H9 (cell line): ENCODE measurements around the gene TENM4. TPM values are rescaled to one million over a fixed set of nuclear protein-coding genes. Genes with fewer than 3 reads are reported as not detected.

Source experiments
- DNase-seq: peaks from one replicate; pipeline ENCODE4 v3.0.0-alpha.2; 2017
- H2AFZ ChIP-seq: one replicate; pipeline ENCODE4 v1.6.1; 2013; ENCODE audit warnings: mild to moderate bottlenecking, low read length, control low read depth, moderate library complexity
- H2AK5ac ChIP-seq: 2 replicates; pipeline ENCODE4 v1.6.1; 2013; ENCODE audit warnings: low read length, control low read depth, mixed read lengths; ENCODE audit not compliant: insufficient read length
- H2BK120ac ChIP-seq: one replicate; pipeline ENCODE4 v1.6.1; 2013; ENCODE audit warnings: low read depth, mild to moderate bottlenecking, low read length, control low read depth, inconsistent platforms; ENCODE audit not compliant: poor library complexity, severe bottlenecking
- H2BK12ac ChIP-seq: 2 replicates; pipeline ENCODE4 v1.6.1; 2013; ENCODE audit warnings: low read length, control low read depth, mixed read lengths, low read depth; ENCODE audit not compliant: insufficient read length
- H2BK15ac ChIP-seq: 2 replicates; pipeline ENCODE4 v1.6.1; 2013; ENCODE audit warnings: low read depth, low read length, control low read depth
- H2BK20ac ChIP-seq: one replicate; pipeline ENCODE4 v1.6.1; 2013; ENCODE audit warnings: low read depth, mild to moderate bottlenecking, low read length, control low read depth, inconsistent platforms; ENCODE audit not compliant: poor library complexity, severe bottlenecking
- H2BK5ac ChIP-seq: 2 replicates; pipeline ENCODE4 v1.6.1; 2013; ENCODE audit warnings: low read length, control low read depth, mixed read lengths; ENCODE audit not compliant: insufficient read length
- H3K14ac ChIP-seq: 2 replicates; pipeline ENCODE4 v1.6.1; 2013; ENCODE audit warnings: low read length, control low read depth; ENCODE audit not compliant: insufficient read depth
- H3K18ac ChIP-seq: 2 replicates; pipeline ENCODE4 v1.6.1; 2013; ENCODE audit warnings: low read depth, mild to moderate bottlenecking, mixed read lengths, low read length, control low read depth; ENCODE audit not compliant: insufficient read length
- H3K23ac ChIP-seq: 2 replicates; pipeline ENCODE4 v1.6.1; 2013; ENCODE audit warnings: low read length, control low read depth, mixed read lengths, low read depth; ENCODE audit not compliant: insufficient read length
- H3K23me2 ChIP-seq: 2 replicates; pipeline ENCODE4 v1.6.1; 2013; ENCODE audit warnings: low read depth, mild to moderate bottlenecking, mixed read lengths, low read length, control low read depth; ENCODE audit not compliant: insufficient read length, poor library complexity, severe bottlenecking
- H3K27ac ChIP-seq: 2 replicates; pipeline ENCODE4 v1.5.1; 2013; ENCODE audit warnings: low read length, control low read depth, mixed read lengths, low read depth; ENCODE audit not compliant: insufficient read length
- H3K27me3 ChIP-seq: 2 replicates; pipeline ENCODE4 v1.6.1; 2013; ENCODE audit warnings: low read length, control low read depth, inconsistent platforms; ENCODE audit not compliant: insufficient read depth
- H3K4ac ChIP-seq: 2 replicates; pipeline ENCODE4 v1.6.1; 2013; ENCODE audit warnings: low read depth, mild to moderate bottlenecking, control low read depth, inconsistent platforms, low read length, moderate library complexity
- H3K4me1 ChIP-seq: 2 replicates; pipeline ENCODE4 v1.6.1; 2013; ENCODE audit warnings: low read length, control low read depth, inconsistent platforms; ENCODE audit not compliant: insufficient read depth
- H3K4me2 ChIP-seq: 2 replicates; pipeline ENCODE4 v1.6.1; 2013; ENCODE audit warnings: low read length, control low read depth, mixed read lengths; ENCODE audit not compliant: insufficient read length, insufficient read depth
- H3K56ac ChIP-seq: 2 replicates; pipeline ENCODE4 v1.6.1; 2013; ENCODE audit warnings: low read depth, mild to moderate bottlenecking, mixed read lengths, low read length, control low read depth; ENCODE audit not compliant: insufficient read length
- H3K79me1 ChIP-seq: 2 replicates; pipeline ENCODE4 v1.6.1; 2013; ENCODE audit warnings: low read depth, mild to moderate bottlenecking, moderate library complexity, low read length, control low read depth, inconsistent platforms; ENCODE audit not compliant: insufficient read depth, poor library complexity, severe bottlenecking
- H3K79me2 ChIP-seq: 2 replicates; pipeline ENCODE4 v1.6.1; 2013; ENCODE audit warnings: low read length, control low read depth, inconsistent platforms; ENCODE audit not compliant: insufficient read depth
- H3K9ac ChIP-seq: 2 replicates; pipeline ENCODE4 v1.6.1; 2013; ENCODE audit warnings: low read length, control low read depth, mixed read lengths; ENCODE audit not compliant: insufficient read length; ENCODE audit errors: extremely low read depth
- H3K9me3 ChIP-seq: one replicate; pipeline ENCODE4 v1.6.1; 2013; ENCODE audit warnings: low read depth, low read length, inconsistent platforms; ENCODE audit not compliant: control insufficient read depth
- H3T11ph ChIP-seq: one replicate; pipeline ENCODE4 v1.6.1; 2013; ENCODE audit warnings: mild to moderate bottlenecking, low read length, control low read depth, inconsistent platforms
- H4K20me1 ChIP-seq: one replicate; pipeline ENCODE4 v1.6.1; 2013; ENCODE audit not compliant: control insufficient read depth, insufficient read length, insufficient read depth
- H4K5ac ChIP-seq: 2 replicates; pipeline ENCODE4 v1.6.1; 2013; ENCODE audit warnings: low read depth, mild to moderate bottlenecking, mixed read lengths, low read length, control low read depth; ENCODE audit not compliant: insufficient read length
- H4K8ac ChIP-seq: replicated peaks from 2 replicates; pipeline ENCODE4 v1.6.1; 2013; ENCODE audit warnings: low read length, control low read depth, mixed read lengths, low read depth; ENCODE audit not compliant: insufficient read length
- H4K91ac ChIP-seq: 2 replicates; pipeline ENCODE4 v1.6.1; 2013; ENCODE audit warnings: low read depth, mild to moderate bottlenecking, moderate library complexity, mixed read lengths, low read length, control low read depth; ENCODE audit not compliant: insufficient read length
- H3K27ac Mint-ChIP-seq, 3 experiments: 2 replicates in 2 of 3; 3 replicates in 1 of 3; pipeline ENCODE4 v1.8.0; 2020 to 2021; ENCODE audit warnings: mixed read lengths in 3 of 3, mild to moderate bottlenecking in 1 of 3, moderate library complexity in 1 of 3
- H3K27me3 Mint-ChIP-seq: 2 replicates; pipeline ENCODE4 v1.8.0; 2021; ENCODE audit warnings: low read depth, mild to moderate bottlenecking, moderate library complexity, mixed read lengths
- H3K36me3 Mint-ChIP-seq, 3 experiments: 2 replicates in 2 of 3; 3 replicates in 1 of 3; pipeline ENCODE4 v1.8.0; 2020 to 2021; ENCODE audit warnings: low read depth in 3 of 3, mixed read lengths in 3 of 3; ENCODE audit not compliant: insufficient read depth in 1 of 3
- H3K4me1 Mint-ChIP-seq, 2 experiments: 2 replicates each; pipeline ENCODE4 v1.8.0; 2020; ENCODE audit warnings: mixed read lengths in 2 of 2
- H3K4me3 Mint-ChIP-seq, 2 experiments: 2 replicates in 1 of 2; 3 replicates in 1 of 2; pipeline ENCODE4 v1.8.0; 2020 to 2021; ENCODE audit warnings: mild to moderate bottlenecking in 2 of 2, mixed read lengths in 2 of 2, moderate library complexity in 1 of 2
- H3K9me3 Mint-ChIP-seq, 2 experiments: 2 replicates in 1 of 2; 3 replicates in 1 of 2; pipeline ENCODE4 v1.8.0; 2020; ENCODE audit warnings: mild to moderate bottlenecking in 2 of 2, mixed read lengths in 2 of 2, moderate library complexity in 1 of 2
- CTCF ChIP-seq: fragments of 200-600 bp; sonication (generic); conservative IDR thresholded peaks from 3 replicates; pipeline ENCODE4 v1.8.0; 2021; ENCODE audit warnings: antibody characterized with exemption, mild to moderate bottlenecking
- WGBS: extraction: QIAGEN DNeasy Blood & Tissue Kit; methylation state at CpG from one replicate; pipeline ENCODE4 v1.1.7; 2013; ENCODE audit warnings: missing lambda C conversion rate, low lambda C conversion rate, mixed read lengths; ENCODE audit not compliant: insufficient read length; ENCODE audit errors: extremely low coverage; 5-methylcytosine and 5-hydroxymethylcytosine counted together
- total RNA-seq: library from RNA; stranded (reverse); gene quantifications from 2 replicates; pipeline ENCODE4 v1.2.1, GENCODE V29; 2021

The TENM4 gene
- total RNA-seq, 1 experiment from 2014 or later, result 4.6 TPM

GRCh38 chr11:79165908-79166307 is 274.9 kb downstream of the TENM4 start:
- Histone ChIP-seq H2BK5ac (no peak overlapping the region), H2BK15ac (no peak overlapping the region), H2BK12ac (no peak overlapping the region), H4K20me1 (no peaks in the 10 kb centered on the region), H3K27me3 (no peaks in the 10 kb centered on the region), H3K79me2 (no peaks in the 10 kb centered on the region), H3K14ac (no peak overlapping the region), H3K23ac (no peak overlapping the region), H3K56ac (no peak overlapping the region), H3K9me3 (no peaks in the 10 kb centered on the region), H2AK5ac (no peak overlapping the region), H4K91ac (no peak overlapping the region), H3K9ac (no peak overlapping the region), H2BK120ac (no peak overlapping the region), H4K5ac (no peak overlapping the region), H3K27ac (no peak overlapping the region), H3K4me2 (no peak overlapping the region), H3K4me1 (no peaks in the 10 kb centered on the region), H3K23me2 (no peaks in the 10 kb centered on the region), H3K4ac (no peak overlapping the region), H3T11ph (no peak overlapping the region), H2AFZ (no peak overlapping the region), H3K79me1 (no peaks in the 10 kb centered on the region), H4K8ac (no peak overlapping the region), H2BK20ac (no peak overlapping the region), H3K18ac (no peak overlapping the region)
- no CpG with 5 or more reads among the region's 2 CpGs for WGBS
- Mint-ChIP-seq H3K4me3 (no peak overlapping the region), H3K4me1 (no peaks in the 10 kb centered on the region), H3K36me3 (no peaks in the 10 kb centered on the region), H3K27ac (no peak overlapping the region), H3K27me3 (peaks cover 11% of the 10 kb centered on the region), H3K9me3 (no peaks in the 10 kb centered on the region)
- DNase-seq, result no peak
- no peak for TF ChIP-seq CTCF
